GM21423 (cell line): ENCODE results near the gene TLE4.

Experiments used
- ATAC-seq: cut with Tn5 transposase; IDR thresholded peaks from one replicate; pipeline ENCODE4 v1.9.1; 2021; ENCODE audit warnings: mild to moderate bottlenecking, moderate library complexity; ENCODE audit not compliant: unreplicated experiment

TLE4 gene

GRCh38 chr9:79570448-79571308, 1.1 kb upstream of the TLE4 start:
- no peak for ATAC-seq

- ATAC-seq, result no peak
These were observed 355 bp downstream of the TLE4 start for GRCh38 chr9:79572032-79572607.

- ATAC-seq, result no peak
These were observed 1.0 kb downstream of the TLE4 start for GRCh38 chr9:79572608-79573411.

GRCh38 chr9:79573412-79573923, 1.7 kb downstream of the TLE4 start:
- no peak for ATAC-seq

GRCh38 chr9:79574136-79574535, 2.4 kb downstream of the TLE4 start:
- no peak for ATAC-seq

GRCh38 chr9:79574781-79575180, 3.0 kb downstream of the TLE4 start:
- ATAC-seq, result no peak

- no peak for ATAC-seq
These were observed 3.8 kb downstream of the TLE4 start for GRCh38 chr9:79575547-79575946.

GRCh38 chr9:79577969-79578723, 6.4 kb downstream of the TLE4 start:
- no peak for ATAC-seq

- ATAC-seq, result no peak
These were observed 7.1 kb downstream of the TLE4 start for GRCh38 chr9:79578891-79579290.

GRCh38 chr9:79579624-79580023, 7.9 kb downstream of the TLE4 start:
- ATAC-seq, result no peak

- no peak for ATAC-seq
These were observed 8.3 kb downstream of the TLE4 start for GRCh38 chr9:79580055-79580454.

GRCh38 chr9:79581388-79581787, 9.6 kb downstream of the TLE4 start:
- ATAC-seq, result no peak

GRCh38 chr9:79581794-79582193, 10.0 kb downstream of the TLE4 start:
- no peak for ATAC-seq

GRCh38 chr9:79583952-79584654, 12.3 kb downstream of the TLE4 start:
- peak; percentile 70 for ATAC-seq

- no peak for ATAC-seq
These were observed 12.9 kb downstream of the TLE4 start for GRCh38 chr9:79584655-79584982.

- ATAC-seq, result no peak
These were observed 16.9 kb downstream of the TLE4 start for GRCh38 chr9:79588488-79589223.

- no peak for ATAC-seq
These were observed 19.7 kb downstream of the TLE4 start for GRCh38 chr9:79591458-79591857.

- peak; percentile 56 for ATAC-seq
These were observed 21.1 kb downstream of the TLE4 start for GRCh38 chr9:79592726-79593493.
